Activated naive CD4-positive, alpha-beta T cell treated with anti-CD3 and anti-CD28 coated beads for 36 hours (primary cell): ENCODE measurements around the gene MYH15. TPM values are rescaled to one million over a fixed set of nuclear protein-coding genes. Genes with fewer than 3 reads are reported as not detected.
"Not testable (repeated sequence)": the region's sequence is repeated elsewhere in the genome, so short reads cannot be mapped to it uniquely, and the experiment has no call there.

Experiments used
- CTCF ChIA-PET: fragments of 350-600 bp; sonication (Branson Sonifier 250); formaldehyde crosslinking; loops from one replicate; lab custom pipeline; 2021; ENCODE audit warnings: antibody characterized with exemption; lab: Charles Lee
- DNase-seq: peaks from one replicate; pipeline ENCODE4 v3.0.0-alpha.2; 2020
- H3K27ac Mint-ChIP-seq: one replicate; pipeline ENCODE4 v1.8.0; 2021; ENCODE audit warnings: mild to moderate bottlenecking, mixed read lengths
- H3K27me3 Mint-ChIP-seq: one replicate; pipeline ENCODE4 v1.8.0; 2021; ENCODE audit warnings: low read depth, mixed read lengths
- H3K36me3 Mint-ChIP-seq: one replicate; pipeline ENCODE4 v1.8.0; 2021; ENCODE audit warnings: low read depth, mixed read lengths
- H3K4me1 Mint-ChIP-seq: one replicate; pipeline ENCODE4 v1.8.0; 2021; ENCODE audit warnings: low read depth, mixed read lengths
- H3K4me3 Mint-ChIP-seq: one replicate; pipeline ENCODE4 v1.8.0; 2021; ENCODE audit warnings: mild to moderate bottlenecking, moderate library complexity, mixed read lengths
- H3K9me3 Mint-ChIP-seq: one replicate; pipeline ENCODE4 v1.8.0; 2021; ENCODE audit warnings: mixed read lengths
- intact Hi-C: fragments of 100-400 bp; cut with micrococcal nuclease; formaldehyde crosslinking; loops from one replicate; pipeline ENCODE4 v1.15.1; 2023
- total RNA-seq, 2 experiments: library from RNA; stranded (reverse); gene quantifications; one replicate each; pipeline ENCODE4 v1.2.3, GENCODE V29; 2021

The MYH15 gene
- total RNA-seq, 2 experiments from 2014 or later = 0.07 TPM; not detected in 1

DNA sequence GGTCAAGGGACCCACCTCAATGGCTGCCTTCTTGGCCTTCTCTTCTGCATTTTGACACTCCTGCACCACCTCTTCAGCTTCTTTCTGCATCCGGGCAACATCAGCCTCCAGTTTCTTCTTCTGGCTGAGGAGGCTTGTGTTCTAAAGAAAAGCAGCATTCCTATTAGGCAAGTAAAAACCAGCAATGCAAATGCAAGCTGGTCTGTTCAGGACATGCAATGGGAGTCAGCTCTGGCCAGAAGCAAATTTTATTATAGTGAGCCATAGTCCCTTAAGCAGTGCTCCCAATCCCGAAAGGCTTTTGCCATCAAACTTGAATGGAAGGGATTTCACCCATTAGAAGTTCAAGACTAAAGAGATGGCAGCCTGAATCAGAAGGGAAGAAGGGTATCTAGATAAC is 116.4 kb downstream of the MYH15 start:
- intact Hi-C loops = no loop called here
- Mint-ChIP-seq H3K36me3 (no peaks in the 10 kb centered on the region), H3K4me1 (peaks cover 2% of the 10 kb centered on the region), H3K27ac (no peak overlapping the region), H3K27me3 (peaks cover 14% of the 10 kb centered on the region), H3K9me3 (no peaks in the 10 kb centered on the region), H3K4me3 (no peak overlapping the region)
- no peak for DNase-seq
- CTCF ChIA-PET = interaction anchor here (1.6 kb wide), 1 partner anchor 13 kb away, joined by 4 read pairs; no protein-coding TSS in a partner anchor

DNA sequence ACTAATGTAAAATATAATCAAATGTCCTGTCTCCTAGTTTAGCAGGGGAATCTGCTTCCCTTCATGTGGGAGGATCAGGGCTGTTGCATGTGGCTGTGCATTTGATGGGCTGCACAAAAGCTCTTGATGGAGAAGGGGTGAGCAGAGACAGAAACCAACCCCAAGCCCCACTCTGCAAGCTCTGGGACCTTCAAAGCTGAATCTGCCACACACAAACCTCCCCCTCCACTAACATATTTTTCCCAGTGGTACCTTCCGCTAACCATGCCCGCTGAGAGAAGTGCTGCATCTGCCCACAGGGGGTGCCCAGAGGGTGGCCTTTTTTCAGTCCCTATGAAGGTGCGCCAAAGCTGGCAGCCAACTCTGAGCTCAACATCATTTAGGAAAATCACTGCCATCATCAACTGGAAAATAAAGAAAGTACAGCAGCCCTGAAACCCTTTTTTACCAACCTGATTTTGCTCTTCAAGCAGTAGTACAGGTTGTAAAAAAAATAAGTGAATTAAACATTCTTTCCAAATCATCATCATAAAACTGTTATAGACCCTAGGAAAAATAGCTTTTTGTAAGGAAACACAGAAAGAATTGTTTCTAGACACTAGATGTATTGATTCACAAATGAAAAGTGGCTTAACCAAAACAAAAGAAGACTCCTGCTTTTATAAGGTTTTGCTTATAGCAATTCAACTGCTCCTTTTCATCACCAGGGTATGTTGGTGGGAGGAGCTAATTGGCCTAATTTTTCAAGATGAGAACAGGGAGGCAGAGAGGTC is 117.1 kb downstream of the MYH15 start:
- DNase-seq = no peak
- CTCF ChIA-PET = interaction anchor here (0.6 to 1.6 kb wide), 4 partner anchors 13 to 85 kb away, joined by 3 to 4 read pairs (median 3); no protein-coding TSS in a partner anchor
- peaks cover 14% of the 10 kb centered on the region for H3K27me3 Mint-ChIP-seq
- no peaks in the 10 kb centered on the region for H3K9me3 Mint-ChIP-seq
- intact Hi-C loops = no loop called here
- no peak overlapping the region for H3K27ac Mint-ChIP-seq
- no peaks in the 10 kb centered on the region for H3K36me3 Mint-ChIP-seq
- no peak overlapping the region for H3K4me3 Mint-ChIP-seq
- peaks cover 9% of the 10 kb centered on the region for H3K4me1 Mint-ChIP-seq

DNA sequence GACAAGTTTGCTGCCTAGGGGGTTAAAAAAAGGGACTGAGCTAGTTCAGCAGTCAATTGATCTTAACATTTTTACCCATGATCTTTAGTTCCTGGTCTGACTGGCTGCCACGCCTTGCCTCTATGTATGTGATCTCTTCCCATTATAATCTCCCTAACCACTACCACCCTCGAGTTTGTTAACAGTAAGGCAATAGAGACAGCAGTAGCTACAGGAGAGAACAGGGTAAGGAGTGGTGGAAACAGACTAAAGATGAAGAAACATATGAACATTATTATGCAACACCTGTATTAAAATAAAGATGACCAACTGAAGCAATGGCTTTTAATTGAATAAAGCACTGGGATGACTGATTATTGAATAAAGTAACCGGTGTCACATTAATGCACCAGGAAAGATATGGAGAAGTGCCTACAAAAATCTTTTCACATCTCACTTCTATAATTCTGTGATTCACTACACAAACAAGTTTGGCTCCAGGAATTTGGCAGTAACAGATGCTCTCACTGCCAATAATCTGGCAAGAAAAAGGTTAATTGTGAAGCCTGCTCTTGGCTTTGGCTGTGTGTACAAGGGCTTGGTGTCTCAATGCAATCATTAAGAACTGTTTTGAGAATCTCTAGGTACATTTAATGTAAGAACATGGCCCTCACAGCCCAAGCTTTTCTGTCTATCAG is 118.3 kb downstream of the MYH15 start:
- DNase-seq = no peak
- intact Hi-C loops = no loop called here
- Mint-ChIP-seq H3K4me3 (no peak overlapping the region), H3K9me3 (no peaks in the 10 kb centered on the region), H3K27ac (no peak overlapping the region), H3K4me1 (peaks cover 19% of the 10 kb centered on the region), H3K27me3 (peaks cover 14% of the 10 kb centered on the region), H3K36me3 (no peaks in the 10 kb centered on the region)
- CTCF ChIA-PET = interaction anchor here (1.6 kb wide), 1 partner anchor 15 kb away, joined by 4 read pairs; no protein-coding TSS in a partner anchor

DNA sequence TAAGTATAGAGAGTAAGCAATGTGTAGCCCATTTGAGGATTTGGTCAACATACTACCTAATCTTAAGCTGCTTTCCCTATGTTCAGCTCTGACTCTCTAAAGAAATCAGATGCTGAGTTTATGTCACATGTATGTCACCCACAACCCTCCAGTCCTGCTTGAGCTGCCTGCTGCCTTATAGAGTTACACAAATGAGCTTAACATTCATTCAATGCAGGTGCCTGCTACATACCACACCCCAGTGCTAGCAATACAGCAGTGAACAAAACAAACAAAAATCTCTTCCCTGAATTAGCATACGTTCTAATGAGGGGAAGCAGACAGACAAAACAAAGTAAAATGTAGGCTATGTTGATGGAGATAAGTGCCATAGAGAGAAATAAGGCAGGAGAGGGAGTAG is 121.0 kb downstream of the MYH15 start:
- DNase-seq = no peak
- intact Hi-C loops = loop anchor here (2.0 kb wide), 1 partner anchor 47 kb away; no protein-coding TSS in a partner anchor
- no peaks in the 10 kb centered on the region for H3K36me3 Mint-ChIP-seq
- H3K27me3 Mint-ChIP-seq = peaks cover 14% of the 10 kb centered on the region
- H3K4me3 Mint-ChIP-seq = no peak overlapping the region
- H3K4me1 Mint-ChIP-seq = peaks cover 19% of the 10 kb centered on the region
- CTCF ChIA-PET = interaction anchor here (0.6 to 2.0 kb wide), 3 partner anchors 16 to 82 kb away, joined by 3 to 8 read pairs (median 4); no protein-coding TSS in a partner anchor
- H3K27ac Mint-ChIP-seq = no peak overlapping the region
- H3K9me3 Mint-ChIP-seq = no peaks in the 10 kb centered on the region

DNA sequence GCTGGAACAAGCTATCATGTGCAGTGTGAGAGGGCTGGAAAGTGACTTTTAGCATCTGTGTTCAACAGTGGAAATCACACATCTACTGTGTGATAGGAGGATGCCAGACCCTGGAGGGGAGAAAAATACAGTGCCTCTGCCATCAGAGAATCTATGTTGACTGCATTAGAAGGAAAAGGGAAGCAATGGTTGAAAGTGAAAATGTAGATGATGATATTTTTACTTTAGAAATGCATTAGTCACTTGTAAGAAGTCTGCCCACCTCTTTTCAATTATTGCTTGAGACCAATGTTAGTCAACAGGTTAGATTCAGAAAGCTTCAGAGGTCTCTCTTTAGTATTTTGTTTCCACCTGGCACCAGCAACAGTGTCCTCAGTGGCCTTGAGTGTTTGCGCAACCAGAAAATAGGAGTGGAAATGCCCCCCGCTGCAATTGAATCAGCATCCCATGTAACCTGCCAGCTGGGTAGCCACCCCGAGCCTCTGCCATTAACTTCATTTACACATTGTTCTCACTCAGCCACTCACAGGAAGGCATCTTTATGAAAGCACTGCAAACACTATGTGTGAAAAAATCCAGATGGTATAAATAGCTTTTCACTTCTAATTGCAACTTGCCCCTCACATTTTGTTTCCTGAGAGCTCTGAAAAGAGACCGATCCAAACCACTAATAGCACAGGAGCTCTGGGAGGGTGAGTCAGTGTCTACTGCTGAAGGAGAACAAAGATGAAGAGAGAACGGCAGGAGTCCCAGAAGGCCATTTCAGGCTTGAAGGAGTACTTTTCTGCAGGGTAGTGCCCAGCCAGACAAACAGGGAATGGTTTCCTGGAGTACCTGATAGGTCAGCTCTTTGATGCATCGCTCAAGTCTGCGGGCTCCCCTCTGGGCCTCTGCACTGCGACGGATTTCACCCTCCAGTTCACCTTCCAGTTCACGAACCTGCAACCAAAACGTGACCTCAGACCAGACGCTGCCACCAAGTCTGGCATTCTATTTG is 122.0 kb downstream of the MYH15 start:
- H3K9me3 Mint-ChIP-seq = no peaks in the 10 kb centered on the region
- DNase-seq = peak; percentile 17
- intact Hi-C loops = loop anchor here (1.0 to 2.0 kb wide), 4 partner anchors 28 to 300 kb away; no protein-coding TSS in a partner anchor
- peaks cover 19% of the 10 kb centered on the region for H3K4me1 Mint-ChIP-seq
- no peak overlapping the region for H3K4me3 Mint-ChIP-seq
- no peak overlapping the region for H3K27ac Mint-ChIP-seq
- no peaks in the 10 kb centered on the region for H3K36me3 Mint-ChIP-seq
- CTCF ChIA-PET = interaction anchor here (0.5 to 2.0 kb wide), 6 partner anchors 17 to 165 kb away, joined by 3 to 8 read pairs (median 4); no protein-coding TSS in a partner anchor
- peaks cover 14% of the 10 kb centered on the region for H3K27me3 Mint-ChIP-seq

DNA sequence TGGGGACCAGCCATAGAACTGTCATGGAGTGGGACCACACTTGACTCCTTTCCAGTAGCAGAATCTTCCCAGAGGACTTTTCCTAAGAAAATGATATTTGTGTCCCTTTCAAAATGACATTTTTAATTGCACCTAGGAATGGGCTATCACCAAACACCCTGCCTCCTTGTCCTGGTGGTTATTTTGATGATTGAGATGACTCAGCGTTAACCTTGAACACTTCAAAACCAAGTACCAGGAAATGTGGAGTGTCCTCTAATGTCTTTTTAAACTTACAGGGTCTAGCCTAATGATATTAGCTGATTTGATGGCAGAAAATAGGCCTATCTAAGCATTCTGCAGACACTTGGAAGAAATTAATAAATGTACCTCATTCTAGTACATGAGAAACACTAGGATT is 123.3 kb downstream of the MYH15 start:
- DNase-seq = no peak
- Mint-ChIP-seq H3K4me3 (no peak overlapping the region), H3K27me3 (peaks cover 7% of the 10 kb centered on the region), H3K36me3 (no peaks in the 10 kb centered on the region), H3K4me1 (peaks cover 19% of the 10 kb centered on the region), H3K27ac (no peak overlapping the region), H3K9me3 (no peaks in the 10 kb centered on the region)
- intact Hi-C loops = no loop called here
- CTCF ChIA-PET = interaction anchor here (0.6 to 1.7 kb wide), 2 partner anchors 164 to 591 kb away, joined by 3 to 4 read pairs; no protein-coding TSS in a partner anchor

DNA sequence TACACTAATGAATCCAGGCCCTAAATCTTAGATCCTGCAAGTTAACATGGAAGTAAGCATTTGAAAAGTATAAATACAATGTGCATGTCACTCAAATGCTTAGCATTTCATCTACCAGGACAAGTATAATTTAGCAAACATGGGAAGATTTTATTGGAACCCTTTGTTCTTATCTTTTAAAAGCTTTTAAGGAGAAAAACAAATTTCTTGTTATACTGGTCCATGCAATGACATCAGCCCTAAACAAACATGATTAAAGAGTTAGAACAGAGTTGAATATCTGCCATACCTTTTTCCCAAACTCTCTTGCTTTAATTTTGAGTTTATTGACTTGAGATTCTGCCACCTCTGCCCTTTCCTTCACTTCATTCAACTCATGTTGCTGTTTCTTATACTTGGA is 127.1 kb downstream of the MYH15 start:
- no peak for DNase-seq
- Mint-ChIP-seq H3K4me3 (no peak overlapping the region), H3K27ac (no peak overlapping the region), H3K36me3 (no peaks in the 10 kb centered on the region), H3K4me1 (peaks cover 12% of the 10 kb centered on the region), H3K27me3 (no peaks in the 10 kb centered on the region), H3K9me3 (no peaks in the 10 kb centered on the region)
- intact Hi-C loops = no loop called here
- CTCF ChIA-PET = no interaction called here

DNA sequence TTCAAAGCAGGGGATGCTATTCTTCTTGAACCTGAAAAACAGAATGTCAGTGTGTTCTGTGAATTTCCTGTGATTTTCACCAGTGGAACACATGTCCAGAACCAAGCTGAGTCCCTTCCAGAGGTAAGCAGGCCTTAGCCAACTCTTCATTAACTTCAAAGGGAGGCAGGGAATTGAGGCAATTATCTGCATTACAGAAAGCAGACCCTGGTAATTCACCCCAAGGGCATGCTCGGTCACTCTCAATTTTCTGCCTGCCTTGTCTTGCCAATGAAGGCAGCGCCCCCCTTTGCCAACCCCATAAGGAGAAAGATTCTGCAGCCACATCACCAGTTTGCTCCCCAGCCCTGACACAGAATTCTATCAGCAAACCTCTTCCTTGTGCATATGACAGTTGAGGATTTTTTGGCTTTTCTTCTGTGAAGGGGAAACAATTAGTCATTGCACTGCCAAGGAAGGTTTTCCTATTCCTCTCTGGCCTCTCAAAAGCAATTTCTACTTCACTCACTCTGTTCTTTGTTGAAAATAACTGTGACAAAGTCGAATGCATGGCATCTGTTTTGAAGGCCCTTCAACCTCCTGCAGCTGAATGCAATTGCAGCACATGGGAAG is 128.8 kb downstream of the MYH15 start:
- H3K4me1 Mint-ChIP-seq = peaks cover 2% of the 10 kb centered on the region
- DNase-seq = no peak
- no peaks in the 10 kb centered on the region for H3K36me3 Mint-ChIP-seq
- intact Hi-C loops = no loop called here
- no peak overlapping the region for H3K4me3 Mint-ChIP-seq
- H3K27ac Mint-ChIP-seq = no peak overlapping the region
- CTCF ChIA-PET = no interaction called here
- H3K9me3 Mint-ChIP-seq = no peaks in the 10 kb centered on the region
- no peaks in the 10 kb centered on the region for H3K27me3 Mint-ChIP-seq

DNA sequence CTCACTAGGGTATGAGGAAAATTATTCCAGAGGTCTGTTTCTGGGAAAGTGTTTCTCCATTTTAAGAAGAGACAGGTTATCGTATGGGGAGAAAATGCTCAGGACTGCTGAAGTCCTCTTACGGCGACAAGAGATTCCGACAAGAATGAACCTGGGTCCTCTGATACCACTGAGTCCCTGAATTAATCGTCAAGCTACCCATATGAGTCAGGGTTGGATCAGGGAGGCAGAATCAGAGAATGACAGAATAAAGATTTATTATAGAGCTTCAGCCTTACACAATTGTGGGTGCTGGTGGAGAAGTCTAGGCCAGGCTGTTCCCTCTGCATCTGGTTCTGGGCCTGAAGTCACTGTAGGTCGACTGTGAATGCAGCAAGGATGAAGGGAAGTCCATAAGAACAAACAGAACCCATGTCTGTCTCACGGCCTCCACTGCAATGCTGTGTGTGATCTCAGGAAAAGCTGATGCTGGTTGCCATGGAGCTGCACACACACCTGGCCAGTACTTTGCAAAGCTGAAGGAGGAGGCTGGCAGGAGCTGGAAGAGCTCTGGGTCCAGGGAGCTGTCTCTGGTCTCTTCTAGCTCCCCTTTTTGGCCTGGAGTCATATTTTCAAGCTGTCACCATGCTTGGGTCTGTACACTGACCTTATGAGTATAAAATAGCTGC is 130.1 kb downstream of the MYH15 start:
- CTCF ChIA-PET = interaction anchor here (0.6 to 0.8 kb wide), 2 partner anchors 23 to 227 kb away, joined by 3 to 4 read pairs; no protein-coding TSS in a partner anchor
- Mint-ChIP-seq H3K4me1 (peaks cover 2% of the 10 kb centered on the region), H3K4me3 (no peak overlapping the region), H3K36me3 (no peaks in the 10 kb centered on the region), H3K27me3 (no peaks in the 10 kb centered on the region), H3K9me3 (no peaks in the 10 kb centered on the region), H3K27ac (no peak overlapping the region)
- intact Hi-C loops = no loop called here
- DNase-seq = no peak

DNA sequence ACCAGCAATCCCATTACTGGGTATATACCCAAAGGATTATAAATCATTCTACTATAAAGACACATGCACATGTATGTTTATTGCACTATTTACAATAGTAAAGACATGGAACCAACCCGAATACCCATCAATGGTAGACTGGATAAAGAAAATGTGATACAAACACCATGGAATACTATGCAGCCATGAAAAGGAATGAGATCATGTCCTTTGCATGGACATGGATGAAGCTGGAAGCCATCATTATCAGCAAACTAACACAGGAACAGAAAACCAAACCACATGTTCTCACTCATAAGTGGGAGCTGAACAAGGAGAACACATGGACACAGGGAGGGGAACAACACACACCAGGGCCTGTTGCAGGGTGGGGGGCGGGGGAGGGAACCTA is 131.4 kb downstream of the MYH15 start:
- H3K9me3 Mint-ChIP-seq, H3K4me1 Mint-ChIP-seq, DNase-seq, CTCF ChIA-PET, H3K4me3 Mint-ChIP-seq, H3K27me3 Mint-ChIP-seq, H3K27ac Mint-ChIP-seq, intact Hi-C loops, H3K36me3 Mint-ChIP-seq: not testable (repeated sequence)
